NCI-H2029 treated with DMSO at 0.1 percent for 48 hours (cell line): ENCODE results near the gene MFSD11.
"Not testable (repeated sequence)": the region's sequence is repeated elsewhere in the genome, so short reads cannot be mapped to it uniquely, and the experiment has no call there.

ENCODE experiments used
- DNase-seq: peaks from one replicate; lab custom pipeline; 2025; lab: John Stamatoyannopoulos, UW

MFSD11 gene

DNA sequence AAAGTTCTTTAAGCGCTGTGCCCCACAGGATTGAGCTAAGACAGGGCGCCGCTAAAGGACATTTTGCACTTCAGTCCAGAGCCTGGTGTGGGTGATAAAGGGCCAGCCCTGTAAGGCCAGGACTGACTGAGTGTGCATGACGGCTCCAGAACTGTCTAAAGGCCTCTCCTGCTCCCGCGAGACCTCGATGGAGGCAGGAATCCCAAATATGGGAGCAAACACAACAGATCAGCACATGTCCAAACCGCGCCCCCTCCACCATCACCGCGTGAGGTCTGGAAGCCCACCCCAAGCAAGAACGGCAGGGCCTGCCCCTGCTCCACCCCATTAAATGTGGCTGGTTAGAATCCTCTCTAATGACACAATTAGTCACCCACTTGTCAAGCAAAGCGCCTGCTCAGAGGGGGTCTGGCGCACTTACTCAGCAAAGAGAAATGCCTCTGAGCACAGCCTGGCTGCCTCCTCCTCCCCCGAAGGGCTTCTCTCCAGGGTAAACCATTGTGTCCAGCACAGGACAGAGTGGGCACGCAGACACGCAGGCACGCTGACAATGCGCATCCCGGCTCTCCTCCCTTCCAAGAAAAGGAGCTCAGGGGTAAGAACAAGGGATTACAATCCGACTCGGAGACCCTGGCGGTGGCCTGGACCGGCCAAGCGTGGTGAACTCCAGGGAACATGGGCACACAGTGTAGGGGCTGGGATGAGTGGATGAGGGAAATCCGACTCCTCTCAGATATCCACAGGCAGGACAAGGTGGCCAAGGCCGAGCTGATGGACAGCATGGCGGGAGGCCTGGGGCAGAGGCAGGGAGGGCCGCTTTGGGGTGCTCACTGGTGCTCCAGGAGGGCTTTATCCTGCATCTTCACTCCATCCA is 28.6 kb upstream of the MFSD11 start:
- DNase-seq: no peak

GRCh38 chr17:76709951-76710862 is 27.7 kb upstream of the MFSD11 start:
- DNase-seq: not testable (repeated sequence)

DNA sequence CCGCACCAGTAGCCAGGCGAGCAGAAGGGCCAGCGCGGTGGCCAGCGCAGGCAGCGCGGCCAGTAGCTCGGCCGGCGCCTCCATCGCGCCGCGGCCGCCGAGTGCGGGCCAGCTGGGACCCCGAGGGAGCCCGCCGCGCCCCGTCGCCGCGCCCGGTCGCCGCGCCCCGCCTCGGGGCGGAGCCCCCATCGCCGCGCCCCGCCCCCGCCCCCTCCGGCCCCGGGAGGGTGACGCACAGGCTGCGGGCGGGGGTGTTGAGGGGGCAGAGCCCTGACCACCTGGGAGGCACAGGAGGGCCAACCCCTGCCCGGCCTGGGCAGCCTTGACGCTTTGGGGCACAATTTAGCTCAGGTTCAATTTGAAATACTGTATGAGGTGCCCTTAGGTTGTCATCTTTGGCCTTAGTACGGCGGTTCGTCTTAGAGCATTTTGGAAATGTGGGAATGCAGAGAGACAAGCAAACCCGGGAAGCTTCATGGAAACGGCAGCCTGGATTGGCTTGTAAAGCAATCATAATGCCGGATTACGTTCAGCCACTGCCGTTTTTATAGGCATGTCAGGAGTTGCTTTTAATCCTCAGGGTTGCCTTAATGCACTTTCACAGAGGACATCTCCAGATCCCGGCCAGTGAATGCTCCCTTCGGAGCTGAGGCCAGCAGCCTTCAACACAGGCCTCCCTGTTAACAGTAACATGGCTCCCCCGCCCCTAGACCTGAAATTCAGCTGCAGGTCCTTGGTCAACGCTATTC is 26.9 kb upstream of the MFSD11 start, which contains the start of gene MXRA7:
MXRA7 (minus strand) TSS at position 103 of the 749 bp plus-strand sequence; CDS start at position 84, 19 bp downstream.
- no peak for DNase-seq

GRCh38 chr17:76712321-76712720 is 25.6 kb upstream of the MFSD11 start:
- DNase-seq: not testable (repeated sequence)

- no peak for DNase-seq
These were observed 24.2 kb upstream of the MFSD11 start for GRCh38 chr17:76713765-76714164.

- DNase-seq: no peak
These were observed 23.6 kb upstream of the MFSD11 start for GRCh38 chr17:76714336-76714735.

DNA sequence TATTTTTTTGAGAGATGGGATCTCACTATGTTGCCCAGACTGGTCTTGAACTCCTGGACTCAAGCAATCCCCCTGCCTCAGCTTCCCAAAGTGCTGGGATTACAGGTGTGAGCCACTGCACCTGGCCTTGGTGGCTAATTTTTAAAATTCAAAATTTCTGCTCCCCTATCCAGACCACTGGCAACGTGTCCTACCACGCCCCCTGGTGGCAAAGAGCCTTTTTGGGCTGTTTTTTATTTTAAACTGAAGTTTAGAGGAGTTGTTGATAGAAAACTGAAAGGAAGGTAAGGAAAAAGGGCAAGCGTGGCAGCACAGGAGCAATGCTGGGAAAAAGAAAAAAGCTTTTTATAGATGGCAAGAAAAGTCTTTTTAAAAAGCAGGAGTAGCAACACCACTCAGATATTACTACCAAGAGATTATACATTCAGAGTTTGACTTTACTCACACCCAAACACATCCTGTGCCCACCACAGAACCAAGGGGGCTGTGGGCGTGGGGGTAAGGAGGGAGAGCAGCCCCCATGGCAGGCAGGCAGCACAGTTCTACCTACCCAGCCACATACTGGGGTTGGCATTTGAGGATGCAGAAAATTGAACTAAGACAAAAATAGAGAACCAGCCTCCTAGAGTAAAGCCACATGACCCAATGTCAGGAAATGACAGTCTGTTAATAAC is 23.0 kb upstream of the MFSD11 start:
- DNase-seq: no peak

- no peak for DNase-seq
These were observed 22.5 kb upstream of the MFSD11 start for GRCh38 chr17:76715496-76715830.

- DNase-seq: no peak
These were observed 21.6 kb upstream of the MFSD11 start for GRCh38 chr17:76716146-76716838.

DNA sequence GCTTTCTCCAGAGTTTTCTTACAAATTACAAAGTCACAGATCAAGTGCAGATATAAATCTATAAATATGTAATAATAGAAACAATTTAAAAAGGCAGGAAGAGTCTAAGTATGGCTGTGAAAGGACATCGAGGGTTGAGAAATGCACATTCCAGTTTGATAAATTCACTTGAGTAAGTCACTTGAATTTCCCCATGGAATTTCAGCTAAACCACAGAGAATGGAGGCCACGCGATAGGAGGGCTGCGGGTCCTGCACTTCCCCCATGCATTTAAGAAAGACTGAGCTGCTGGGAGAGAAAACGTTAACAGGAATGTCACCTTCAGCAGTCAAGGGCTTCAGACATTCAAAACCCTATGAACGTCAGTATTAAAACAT is 21.1 kb upstream of the MFSD11 start:
- DNase-seq: no peak

DNA sequence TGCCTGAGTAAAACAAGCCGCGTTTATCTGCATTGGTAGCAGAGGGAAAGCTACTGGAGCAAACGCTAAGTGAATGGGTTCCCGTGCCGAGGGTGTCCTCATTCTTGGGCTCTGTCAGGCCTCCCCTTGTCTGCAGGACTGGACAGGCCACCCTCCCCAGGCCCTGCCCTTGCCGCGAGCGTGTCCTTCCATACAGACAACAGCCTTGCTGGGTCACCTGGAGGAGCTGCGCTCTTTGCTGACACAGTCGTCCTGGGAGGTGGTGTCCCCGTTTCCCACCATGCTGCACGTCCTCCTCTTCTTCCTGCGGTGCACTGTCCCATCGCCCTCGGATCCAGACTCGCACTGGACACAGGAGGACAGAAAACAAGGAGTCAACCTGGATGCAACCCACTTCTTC is 19.4 kb upstream of the MFSD11 start:
- no peak for DNase-seq

DNA sequence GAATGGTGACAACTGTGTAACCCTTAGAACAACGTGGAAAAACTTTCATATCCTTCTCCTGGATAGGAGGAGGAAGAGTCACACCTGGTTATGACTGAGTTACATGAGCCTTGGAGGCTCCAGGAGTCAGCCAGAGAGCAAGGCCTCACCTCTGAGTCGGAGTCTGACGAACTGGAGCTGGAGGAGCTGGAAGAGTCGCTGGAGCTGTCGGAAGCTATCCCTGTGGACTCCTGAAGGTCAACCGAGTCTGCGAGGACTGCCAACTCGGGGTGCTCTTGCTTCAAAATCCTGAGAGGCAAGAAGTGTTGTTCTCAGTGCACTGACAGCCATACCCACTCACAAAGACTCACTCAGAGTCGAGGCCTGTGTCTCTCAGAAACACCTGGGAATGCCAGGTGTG is 17.7 kb upstream of the MFSD11 start:
- DNase-seq: no peak

DNA sequence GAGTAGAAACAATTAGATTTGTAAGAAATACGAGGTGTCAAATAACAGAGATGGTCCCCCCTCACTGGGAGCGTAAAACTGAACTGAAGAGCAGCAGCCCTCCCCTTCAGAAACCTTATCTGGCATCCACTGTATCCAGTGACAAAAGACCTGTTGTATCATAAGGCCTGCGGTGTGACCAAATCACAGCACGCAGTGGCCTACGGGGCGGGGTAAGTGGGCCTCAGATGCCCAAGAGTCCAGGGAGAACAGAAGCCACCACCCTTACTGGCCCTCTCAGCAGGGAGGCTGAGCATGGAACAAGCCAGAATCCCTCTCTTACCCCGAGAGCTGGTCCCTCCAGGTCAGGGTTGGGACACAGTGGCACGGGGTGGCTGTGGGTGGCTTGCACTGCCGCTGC is 17.0 kb upstream of the MFSD11 start:
- DNase-seq: no peak

- DNase-seq: no peak
These were observed 16.5 kb upstream of the MFSD11 start for GRCh38 chr17:76721463-76721862.

DNA sequence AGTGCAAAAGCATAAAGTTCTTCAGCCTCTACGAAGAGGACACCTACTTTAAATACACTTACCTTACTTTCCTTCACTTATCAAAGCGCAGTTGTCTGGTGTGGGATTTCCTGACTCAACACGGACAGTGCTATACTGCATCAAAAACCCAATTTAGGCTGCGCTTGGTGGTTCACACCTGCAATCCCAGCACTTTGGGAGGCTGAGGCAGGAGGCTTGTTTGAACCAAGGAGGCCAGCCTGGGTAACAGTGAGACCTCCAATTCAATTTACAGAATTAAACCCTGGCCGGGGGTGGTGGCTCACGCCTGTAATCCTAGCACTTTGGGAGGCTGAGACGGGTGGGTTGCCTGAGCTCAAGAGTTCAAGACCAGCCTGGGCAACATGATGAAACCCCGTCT is 15.6 kb upstream of the MFSD11 start:
- DNase-seq: no peak

DNA sequence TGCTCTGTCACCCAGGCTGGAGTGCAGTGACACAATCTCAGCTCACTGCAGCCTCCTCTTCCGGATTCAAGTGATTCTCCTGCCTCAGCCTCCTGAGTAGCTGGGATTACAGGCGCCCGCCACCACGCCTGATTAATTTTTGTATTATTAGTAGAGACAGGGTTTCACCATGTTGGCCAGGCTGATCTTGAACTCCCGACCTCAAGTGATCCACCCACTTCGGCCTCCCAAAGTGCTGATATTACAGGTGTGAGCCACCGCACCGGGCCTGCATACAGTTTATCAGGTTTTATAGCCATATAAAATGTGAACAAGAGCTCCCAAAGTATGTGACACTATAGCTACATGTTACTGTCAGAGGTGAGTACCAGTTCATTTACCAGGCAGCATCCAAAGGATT is 14.9 kb upstream of the MFSD11 start:
- not testable (repeated sequence) for DNase-seq

- DNase-seq: no peak
These were observed 14.1 kb upstream of the MFSD11 start for GRCh38 chr17:76723812-76724211.

DNA sequence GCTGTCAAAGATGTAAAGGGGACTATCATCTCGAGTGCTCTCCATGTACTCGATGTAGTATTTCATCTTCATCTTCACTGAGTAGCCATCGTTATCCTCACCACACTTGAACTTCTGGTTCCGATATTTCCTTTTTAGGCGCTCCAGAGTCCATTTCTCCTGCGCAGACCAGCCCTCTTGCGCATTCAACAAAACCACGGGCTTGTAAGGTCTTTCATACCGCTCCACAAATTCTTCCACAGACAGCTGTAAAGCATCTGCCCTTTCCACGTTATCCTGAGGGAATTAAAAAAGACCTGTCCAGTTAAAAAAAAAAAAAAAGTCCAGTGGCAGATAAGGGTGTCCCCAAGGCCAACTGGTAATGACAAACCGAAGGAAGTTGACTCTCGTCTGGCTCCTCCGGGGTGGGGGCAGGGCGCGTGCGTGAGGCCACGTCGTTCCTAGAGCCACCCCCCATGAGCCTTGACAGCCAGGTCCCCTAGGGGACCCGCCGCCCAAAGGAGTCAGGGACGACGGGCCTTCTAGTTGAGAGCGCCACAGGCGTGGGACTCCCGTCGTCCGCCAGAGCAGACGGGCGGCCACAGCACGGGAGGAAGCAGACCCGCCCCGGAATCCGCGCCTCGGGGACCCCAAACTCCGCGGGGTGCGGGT is 12.2 kb upstream of the MFSD11 start:
- no peak for DNase-seq

DNA sequence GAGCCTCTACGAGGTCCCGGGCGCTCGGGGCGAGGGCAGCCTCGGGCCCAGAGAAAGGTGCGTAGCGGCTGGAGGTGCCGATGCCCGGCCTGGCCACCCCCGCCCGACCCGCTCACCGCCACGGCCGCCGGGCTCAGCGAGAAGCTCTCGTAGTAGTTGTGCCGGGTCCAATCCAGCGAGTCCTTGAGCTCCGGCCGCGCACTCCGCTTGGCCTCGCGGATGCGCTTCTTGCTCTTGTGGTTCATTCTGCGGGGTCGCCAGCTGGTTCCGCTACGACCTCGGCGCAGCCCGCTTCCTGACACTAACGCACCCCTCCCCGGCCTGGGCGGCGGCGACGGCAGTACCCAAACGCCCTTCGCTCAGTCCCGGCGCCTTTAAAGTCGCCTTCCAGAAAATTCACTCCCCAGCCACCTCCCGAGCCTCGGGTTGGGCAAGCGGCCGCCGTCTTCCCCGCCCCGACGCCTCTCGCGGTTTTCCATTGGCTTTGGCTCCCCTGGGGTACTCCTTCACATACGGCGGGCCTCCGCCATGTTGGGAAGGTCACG is 11.6 kb upstream of the MFSD11 start, which contains the start of gene JMJD6:
JMJD6 (minus strand) TSS at position 376 of the 545 bp plus-strand sequence; CDS start at position 245, 131 bp downstream.
- DNase-seq: peak; percentile 61
